ENCODE data around the gene ZNF565. TPM values are rescaled to one million over a fixed set of nuclear protein-coding genes. Genes with fewer than 3 reads are reported as not detected.
"Not testable (repeated sequence)": the region's sequence is repeated elsewhere in the genome, so short reads cannot be mapped to it uniquely, and the experiment has no call there.

ZNF565 gene
- total RNA-seq, 1 experiment from 2014 or later, result 4.8 TPM

- no peak overlapping the region for H4K91ac ChIP-seq (ENCODE audit: insufficient read length, low read depth, low read length)
- Mint-ChIP-seq H3K4me3 (no peak overlapping the region), H3K9me3 (no peaks in the 10 kb centered on the region), H3K36me3 (ENCODE audit: insufficient read depth in 1 of 3, low read depth in 3 of 3) (no peaks in the 10 kb centered on the region), H3K4me1 (peaks cover 6 to 17% of the 10 kb centered on the region in 2 experiments; a peak in 3 of 4 replicates), H3K27me3 (ENCODE audit: low read depth) (no peaks in the 10 kb centered on the region), H3K27ac (peak overlapping the region in 2 of 3 experiments; percentile 41 to 50; a peak in 2 of 7 replicates)
- no peaks in the 10 kb centered on the region for H3K9me3 ChIP-seq (ENCODE audit: control insufficient read depth, low read depth, low read length)
- no peaks in the 10 kb centered on the region for H3K79me2 ChIP-seq (ENCODE audit: insufficient read depth, low read length)
- no peak overlapping the region for H3K23ac ChIP-seq (ENCODE audit: insufficient read length, low read depth, low read length)
- H3K4me1 ChIP-seq (ENCODE audit: insufficient read depth, low read length), result peaks cover 4% of the 10 kb centered on the region; the same call in 1 of the 2 replicates
- H2BK5ac ChIP-seq (ENCODE audit: insufficient read length, low read length), result no peak overlapping the region
- no peak overlapping the region for H2BK120ac ChIP-seq (ENCODE audit: low read depth, low read length, poor library complexity, severe bottlenecking)
- no peak overlapping the region for H2BK15ac ChIP-seq (ENCODE audit: low read depth, low read length)
- no peak overlapping the region for H3T11ph ChIP-seq (ENCODE audit: low read length)
- no peak overlapping the region for H3K9ac ChIP-seq (ENCODE audit: extremely low read depth, insufficient read length, low read length)
- no peak overlapping the region for H3K56ac ChIP-seq (ENCODE audit: insufficient read length, low read depth, low read length)
- H2BK20ac ChIP-seq (ENCODE audit: low read depth, low read length, poor library complexity, severe bottlenecking), result no peak overlapping the region
- no peak for TF ChIP-seq CTCF (conservative IDR thresholded peaks at IDR 0.05)
- no peak overlapping the region for H3K18ac ChIP-seq (ENCODE audit: insufficient read length, low read depth, low read length)
- H3K27me3 ChIP-seq (ENCODE audit: insufficient read depth, low read length), result no peaks in the 10 kb centered on the region
- H3K27ac ChIP-seq (ENCODE audit: insufficient read length, low read depth, low read length), result peak overlapping the region; percentile 32
- no peak overlapping the region for H3K4me2 ChIP-seq (ENCODE audit: insufficient read depth, insufficient read length, low read length)
- H3K14ac ChIP-seq (ENCODE audit: insufficient read depth, low read length), result no peak overlapping the region
- H2AFZ ChIP-seq (ENCODE audit: low read length), result no peak overlapping the region
- H4K8ac ChIP-seq (replicated peaks; ENCODE audit: insufficient read length, low read depth, low read length), result no peak overlapping the region
- peak overlapping the region; percentile 23 for H4K5ac ChIP-seq (ENCODE audit: insufficient read length, low read depth, low read length)
- no peaks in the 10 kb centered on the region for H3K23me2 ChIP-seq (ENCODE audit: insufficient read length, low read depth, low read length, poor library complexity, severe bottlenecking)
- no CpG with 5 or more reads among the region's 17 CpGs for WGBS (ENCODE audit: extremely low coverage, insufficient read length, low lambda C conversion rate)
- DNase-seq, result peak; percentile 48
- H3K4ac ChIP-seq (ENCODE audit: low read depth, low read length), result no peak overlapping the region
- H3K79me1 ChIP-seq (ENCODE audit: insufficient read depth, low read depth, low read length, poor library complexity, severe bottlenecking), result no peaks in the 10 kb centered on the region
- H2AK5ac ChIP-seq (ENCODE audit: insufficient read length, low read length), result no peak overlapping the region
- no peak overlapping the region for H2BK12ac ChIP-seq (ENCODE audit: insufficient read length, low read depth, low read length)
- H4K20me1 ChIP-seq (ENCODE audit: control insufficient read depth, insufficient read depth, insufficient read length), result no peaks in the 10 kb centered on the region
Measured at GRCh38 chr19:36182612-36183244, 31.7 kb downstream of the ZNF565 start.

GRCh38 chr19:36179077-36179476 is 35.4 kb downstream of the ZNF565 start:
- H2BK12ac ChIP-seq (ENCODE audit: insufficient read length, low read depth, low read length); H4K20me1 ChIP-seq (ENCODE audit: control insufficient read depth, insufficient read depth, insufficient read length); H2AK5ac ChIP-seq (ENCODE audit: insufficient read length, low read length); H2BK5ac ChIP-seq (ENCODE audit: insufficient read length, low read length); H3K27me3 Mint-ChIP-seq (ENCODE audit: low read depth); H3K27me3 ChIP-seq (ENCODE audit: insufficient read depth, low read length); H3K14ac ChIP-seq (ENCODE audit: insufficient read depth, low read length); H3K79me2 ChIP-seq (ENCODE audit: insufficient read depth, low read length); H4K5ac ChIP-seq (ENCODE audit: insufficient read length, low read depth, low read length); H3K36me3 Mint-ChIP-seq (ENCODE audit: insufficient read depth in 1 of 3, low read depth in 3 of 3); H3K18ac ChIP-seq (ENCODE audit: insufficient read length, low read depth, low read length); H3K4me3 Mint-ChIP-seq; H4K91ac ChIP-seq (ENCODE audit: insufficient read length, low read depth, low read length); H4K8ac ChIP-seq (replicated peaks; ENCODE audit: insufficient read length, low read depth, low read length); H3K9me3 ChIP-seq (ENCODE audit: control insufficient read depth, low read depth, low read length); H3K79me1 ChIP-seq (ENCODE audit: insufficient read depth, low read depth, low read length, poor library complexity, severe bottlenecking); H3K23me2 ChIP-seq (ENCODE audit: insufficient read length, low read depth, low read length, poor library complexity, severe bottlenecking); H3K27ac ChIP-seq (ENCODE audit: insufficient read length, low read depth, low read length); H3K9me3 Mint-ChIP-seq; H3K4ac ChIP-seq (ENCODE audit: low read depth, low read length); H3K56ac ChIP-seq (ENCODE audit: insufficient read length, low read depth, low read length); H2BK15ac ChIP-seq (ENCODE audit: low read depth, low read length); H3T11ph ChIP-seq (ENCODE audit: low read length); H2AFZ ChIP-seq (ENCODE audit: low read length); H3K23ac ChIP-seq (ENCODE audit: insufficient read length, low read depth, low read length); H2BK120ac ChIP-seq (ENCODE audit: low read depth, low read length, poor library complexity, severe bottlenecking); H3K9ac ChIP-seq (ENCODE audit: extremely low read depth, insufficient read length, low read length); H3K27ac Mint-ChIP-seq; H3K4me1 ChIP-seq (ENCODE audit: insufficient read depth, low read length); H2BK20ac ChIP-seq (ENCODE audit: low read depth, low read length, poor library complexity, severe bottlenecking); H3K4me2 ChIP-seq (ENCODE audit: insufficient read depth, insufficient read length, low read length); DNase-seq: not testable (repeated sequence)
- WGBS (ENCODE audit: extremely low coverage, insufficient read length, low lambda C conversion rate), result no CpG with 5 or more reads among the region's 2 CpGs
- H3K4me1 Mint-ChIP-seq, result peaks cover 6 to 17% of the 10 kb centered on the region in 2 experiments; a peak in 3 of 4 replicates
